Left ventricle myocardium inferior (tissue), 1 donor: ENCODE measurements around the gene ERI3. TPM values are rescaled to one million over a fixed set of nuclear protein-coding genes. Genes with fewer than 3 reads are reported as not detected.

Experiments used
- DNase-seq: peaks from one replicate; pipeline ENCODE4 v3.0.0-alpha.2; 2020
- H3K27ac ChIP-seq: fragments of 200-600 bp; replicated peaks from 2 replicates; pipeline ENCODE4 v1.8.0; 2021
- H3K27me3 ChIP-seq: fragments of 200-600 bp; 2 replicates; pipeline ENCODE4 v1.8.0; 2021; ENCODE audit warnings: low read depth
- H3K36me3 ChIP-seq: fragments of 200-600 bp; 2 replicates; pipeline ENCODE4 v1.8.0; 2021
- H3K4me1 ChIP-seq: fragments of 200-600 bp; 2 replicates; pipeline ENCODE4 v1.8.0; 2021
- H3K4me3 ChIP-seq: fragments of 200-600 bp; 2 replicates; pipeline ENCODE4 v1.8.0; 2021; ENCODE audit warnings: mild to moderate bottlenecking, moderate library complexity
- H3K9me3 ChIP-seq: fragments of 200-600 bp; replicated peaks from 2 replicates; pipeline ENCODE4 v1.8.0; 2021
- CTCF ChIP-seq: fragments of 200-600 bp; IDR thresholded peaks from 2 replicates; pipeline ENCODE4 v1.8.0; 2021; ENCODE audit warnings: antibody characterized with exemption, mild to moderate bottlenecking, borderline replicate concordance
- intact Hi-C: fragments of 100-400 bp; cut with micrococcal nuclease; formaldehyde crosslinking; loops from one replicate; pipeline ENCODE4 v1.11.0; 2022
- total RNA-seq: library from RNA; stranded (reverse); fragmentation: NEBNext Ultra II Directional; extraction: Animal tissue kit (Norgen Biotek cat#: 25700); gene quantifications from one replicate; pipeline ENCODE4 v1.2.1, GENCODE V29; 2021
- donor health status: DM: no; HTN: yes; CAD: no; lungs with severe emphysema.

Gene ERI3
- total RNA-seq, 1 donor from 2014 or later: 50.4 TPM

GRCh38 chr1:44223187-44223610, 131.9 kb downstream of the ERI3 start:
- intact Hi-C loops: loop anchor here (10.0 kb wide), 1 partner anchor 372 kb away; no protein-coding TSS in a partner anchor
- H3K9me3 ChIP-seq: no peaks in the 10 kb centered on the region
- DNase-seq: no peak
- peaks cover under 1% of the 10 kb centered on the region for H3K4me1 ChIP-seq
- no peak overlapping the region for H3K4me3 ChIP-seq
- H3K36me3 ChIP-seq: peaks cover 40% of the 10 kb centered on the region
- H3K27me3 ChIP-seq: no peaks in the 10 kb centered on the region
- no peak for TF ChIP-seq CTCF
- H3K27ac ChIP-seq: no peak overlapping the region

DNA sequence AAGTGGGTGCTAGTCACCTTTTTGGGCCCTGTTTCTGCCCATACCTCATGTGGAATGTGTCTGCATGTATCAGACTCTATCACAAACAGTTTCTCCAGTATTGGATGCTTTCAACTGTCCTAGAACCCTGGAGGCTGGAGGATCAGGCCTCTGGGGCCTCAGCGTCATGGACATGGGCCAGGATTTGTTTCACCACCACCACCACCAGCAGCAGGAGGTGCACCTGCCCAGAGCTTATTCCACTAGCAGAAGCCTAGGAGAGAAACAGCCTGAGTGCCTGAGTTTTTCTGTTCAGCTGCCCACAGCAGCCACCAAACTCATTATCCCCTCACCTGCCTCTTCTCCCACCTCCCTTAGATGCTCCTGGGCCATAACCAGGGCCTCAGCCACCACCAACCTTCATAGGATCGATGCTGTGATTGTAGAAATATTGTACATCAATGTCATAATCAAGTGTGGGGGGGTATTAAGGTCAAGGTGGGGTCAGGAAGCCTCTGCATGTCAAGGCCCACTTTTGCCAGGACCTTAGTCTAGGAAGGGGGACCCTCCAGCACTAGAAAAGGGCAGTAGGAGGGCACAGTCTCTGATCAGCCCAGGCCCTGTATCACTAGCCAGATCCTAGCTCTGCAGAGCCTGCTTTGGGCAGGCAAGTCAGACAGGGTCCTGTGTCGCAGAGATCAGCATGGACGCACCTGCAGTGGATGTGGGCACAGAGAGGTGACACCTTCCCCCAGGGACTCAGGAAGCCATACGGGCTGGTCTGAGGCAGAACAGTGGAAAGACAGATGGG, 132.5 kb downstream of the ERI3 start:
- no peak for DNase-seq
- no peak for TF ChIP-seq CTCF

DNA sequence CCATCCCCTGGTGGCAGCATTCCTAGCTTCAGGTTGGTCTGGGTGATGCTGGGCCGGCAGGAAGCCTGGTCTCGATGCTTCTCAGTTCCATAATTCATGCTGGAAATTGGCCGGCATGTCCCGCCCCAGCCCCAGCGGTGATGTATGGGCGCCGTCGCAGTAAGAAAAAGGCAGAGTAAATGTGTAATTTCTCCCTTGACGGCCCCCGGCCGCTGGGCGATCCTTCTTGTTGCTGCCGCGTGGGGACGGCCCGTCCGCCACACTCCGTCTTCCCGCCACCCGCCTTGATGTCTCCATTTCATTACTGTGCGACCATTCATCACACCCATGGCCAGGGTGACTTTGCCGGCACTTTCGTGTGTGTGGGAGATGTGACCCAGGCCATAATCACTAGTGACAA, 133.3 kb downstream of the ERI3 start:
- Histone ChIP-seq H3K27ac (no peak overlapping the region), H3K4me3 (no peak overlapping the region), H3K4me1 (peaks cover 5% of the 10 kb centered on the region), H3K27me3 (no peaks in the 10 kb centered on the region), H3K36me3 (peaks cover 44% of the 10 kb centered on the region), H3K9me3 (no peaks in the 10 kb centered on the region)
- intact Hi-C loops: loop anchor here (10.0 kb wide), 1 partner anchor 373 kb away; no protein-coding TSS in a partner anchor
- DNase-seq: no peak
- no peak for TF ChIP-seq CTCF

More for the DNA sequence above, 132.5 kb downstream of the ERI3 start:
- no peaks in the 10 kb centered on the region for H3K27me3 ChIP-seq
- intact Hi-C loops: loop anchor here (10.0 kb wide), 1 partner anchor 372 kb away; no protein-coding TSS in a partner anchor
- peaks cover 44% of the 10 kb centered on the region for H3K36me3 ChIP-seq
- H3K9me3 ChIP-seq: no peaks in the 10 kb centered on the region
- H3K4me1 ChIP-seq: peaks cover 5% of the 10 kb centered on the region
- H3K4me3 ChIP-seq: no peak overlapping the region
- no peak overlapping the region for H3K27ac ChIP-seq

DNA sequence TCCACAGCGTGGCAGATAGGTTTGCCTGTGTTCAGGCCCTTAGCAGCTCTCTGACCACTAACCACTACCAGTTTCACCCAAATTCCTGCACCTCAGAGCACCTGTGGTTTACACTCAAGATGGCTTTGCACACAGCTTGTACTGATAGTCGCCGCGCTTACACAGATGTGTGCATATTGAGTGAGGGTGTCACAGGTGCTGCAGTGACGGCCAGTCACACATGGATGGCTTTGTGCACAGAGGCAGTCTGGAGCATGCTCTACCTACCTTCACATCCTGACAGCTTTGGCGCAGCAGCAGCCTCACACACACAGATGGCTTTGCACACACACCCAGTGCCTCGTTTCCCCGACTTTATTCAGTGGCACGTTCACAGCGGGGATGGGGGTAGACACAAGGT, 134.3 kb downstream of the ERI3 start:
- H3K4me1 ChIP-seq: peaks cover 5% of the 10 kb centered on the region
- no peak for TF ChIP-seq CTCF
- DNase-seq: no peak
- intact Hi-C loops: loop anchor here (10.0 kb wide), 1 partner anchor 374 kb away; no protein-coding TSS in a partner anchor
- no peak overlapping the region for H3K4me3 ChIP-seq
- peaks cover 47% of the 10 kb centered on the region for H3K36me3 ChIP-seq
- H3K27ac ChIP-seq: no peak overlapping the region
- H3K27me3 ChIP-seq: no peaks in the 10 kb centered on the region
- H3K9me3 ChIP-seq: no peaks in the 10 kb centered on the region

- H3K4me3 ChIP-seq: no peak overlapping the region
- H3K36me3 ChIP-seq: peaks cover 53% of the 10 kb centered on the region
- H3K4me1 ChIP-seq: peaks cover 5% of the 10 kb centered on the region
- no peak overlapping the region for H3K27ac ChIP-seq
- no peaks in the 10 kb centered on the region for H3K9me3 ChIP-seq
- no peak for TF ChIP-seq CTCF
- H3K27me3 ChIP-seq: no peaks in the 10 kb centered on the region
- intact Hi-C loops: loop anchor here (10.0 kb wide), 1 partner anchor 375 kb away; no protein-coding TSS in a partner anchor
- DNase-seq: no peak
Measured at GRCh38 chr1:44220001-44220751, 134.9 kb downstream of the ERI3 start.
